ENCODE results near the gene GALNT10. TPM values are rescaled to one million over a fixed set of nuclear protein-coding genes. Genes with fewer than 3 reads are reported as not detected.

GALNT10 gene
- total and polyA plus RNA-seq, 10 donors = 7.6 to 50.2 (median 43.5) TPM

GRCh38 chr5:154437281-154437965 is 246.9 kb downstream of the GALNT10 start:
- DNase-seq = no peak
- Histone ChIP-seq H3K27me3 (replicated peaks in 1 of 7) (no peaks in the 10 kb centered on the region), H3K9me3 (no peaks in the 10 kb centered on the region), H3K36me3 (peaks cover 5 to 92% (median 63%) of the 10 kb centered on the region in 6 donors), H3K4me3 (no peak overlapping the region), H3K27ac (no peak overlapping the region), H3K4me1 (no peaks in the 10 kb centered on the region)
- WGBS, 5 donors = 90 to 97% (median 95%) methylated on average over 5 of the region's 5 CpGs
- TF ChIP-seq POLR2A (IDR thresholded peaks at IDR 0.05) (no peak), POLR2AphosphoS5 (IDR thresholded peaks at IDR 0.05) (no peak)
- TF ChIP-seq, protein P1, sequence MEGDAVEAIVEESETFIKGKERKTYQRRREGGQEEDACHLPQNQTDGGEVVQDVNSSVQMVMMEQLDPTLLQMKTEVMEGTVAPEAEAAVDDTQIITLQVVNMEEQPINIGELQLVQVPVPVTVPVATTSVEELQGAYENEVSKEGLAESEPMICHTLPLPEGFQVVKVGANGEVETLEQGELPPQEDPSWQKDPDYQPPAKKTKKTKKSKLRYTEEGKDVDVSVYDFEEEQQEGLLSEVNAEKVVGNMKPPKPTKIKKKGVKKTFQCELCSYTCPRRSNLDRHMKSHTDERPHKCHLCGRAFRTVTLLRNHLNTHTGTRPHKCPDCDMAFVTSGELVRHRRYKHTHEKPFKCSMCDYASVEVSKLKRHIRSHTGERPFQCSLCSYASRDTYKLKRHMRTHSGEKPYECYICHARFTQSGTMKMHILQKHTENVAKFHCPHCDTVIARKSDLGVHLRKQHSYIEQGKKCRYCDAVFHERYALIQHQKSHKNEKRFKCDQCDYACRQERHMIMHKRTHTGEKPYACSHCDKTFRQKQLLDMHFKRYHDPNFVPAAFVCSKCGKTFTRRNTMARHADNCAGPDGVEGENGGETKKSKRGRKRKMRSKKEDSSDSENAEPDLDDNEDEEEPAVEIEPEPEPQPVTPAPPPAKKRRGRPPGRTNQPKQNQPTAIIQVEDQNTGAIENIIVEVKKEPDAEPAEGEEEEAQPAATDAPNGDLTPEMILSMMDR (IDR thresholded peaks at IDR 0.05 in 8 of 11, conservative IDR thresholded peaks at IDR 0.05 in 3 of 11) = no peak
- intact Hi-C loops (cut with DNase I; ENCODE audit: low total_unique reads) = no loop called here

GRCh38 chr5:154440540-154440939 is 250.0 kb downstream of the GALNT10 start:
- no peak for DNase-seq
- intact Hi-C loops (cut with DNase I; ENCODE audit: low total_unique reads) = loop anchor here (10.0 kb wide), 1 partner anchor 314 kb away; the partner anchor contains the start of gene LARP1
- no peaks in the 10 kb centered on the region for H3K27me3 ChIP-seq (replicated peaks in 1 of 7)
- H3K27ac ChIP-seq = no peak overlapping the region
- peaks cover 7 to 24% (median 17%) of the 10 kb centered on the region in 6 donors for H3K4me1 ChIP-seq
- no peaks in the 10 kb centered on the region for H3K9me3 ChIP-seq
- H3K36me3 ChIP-seq = peaks cover 5 to 77% (median 65%) of the 10 kb centered on the region in 6 donors
- no peak overlapping the region for H3K4me3 ChIP-seq
- 85 to 97% (median 92%) methylated on average over 5 of the region's 5 CpGs for WGBS, 5 donors
- TF ChIP-seq POLR2AphosphoS5 (IDR thresholded peaks at IDR 0.05) = no peak
- TF ChIP-seq, protein P1 (IDR thresholded peaks at IDR 0.05 in 8 of 11, conservative IDR thresholded peaks at IDR 0.05 in 3 of 11) = no peak
- TF ChIP-seq POLR2A (IDR thresholded peaks at IDR 0.05) = no peak

GRCh38 chr5:154442801-154443200 is 252.3 kb downstream of the GALNT10 start:
- H3K36me3 ChIP-seq = peaks cover 5 to 54% (median 45%) of the 10 kb centered on the region in 6 donors
- H3K9me3 ChIP-seq = no peaks in the 10 kb centered on the region
- 90 to 98% (median 94%) methylated on average over 1 of the region's 1 CpG for WGBS, 5 donors
- no peaks in the 10 kb centered on the region for H3K27me3 ChIP-seq (replicated peaks in 1 of 7)
- TF ChIP-seq, protein P1 (IDR thresholded peaks at IDR 0.05 in 8 of 11, conservative IDR thresholded peaks at IDR 0.05 in 3 of 11) = no peak
- TF ChIP-seq POLR2AphosphoS5 (IDR thresholded peaks at IDR 0.05) (no peak), POLR2A (IDR thresholded peaks at IDR 0.05) (no peak)
- no peak for DNase-seq
- no peak overlapping the region for H3K4me3 ChIP-seq
- H3K27ac ChIP-seq = no peak overlapping the region
- intact Hi-C loops (cut with DNase I; ENCODE audit: low total_unique reads) = loop anchor here (10.0 kb wide), 1 partner anchor 312 kb away; the partner anchor contains the start of gene LARP1
- H3K4me1 ChIP-seq = peaks cover 15 to 36% (median 29%) of the 10 kb centered on the region in 6 donors

Data from spleen (tissue), 11 donors.